HG03175 (cell line): ENCODE data around the gene SPATS2L.
A peak's percentile ranks its signal among the peaks of the same experiment; 100 is the strongest.

Experiments used
- ATAC-seq: cut with Tn5 transposase; IDR thresholded peaks from one replicate; pipeline ENCODE4 v1.9.1; 2021; ENCODE audit warnings: mild to moderate bottlenecking, moderate library complexity; ENCODE audit not compliant: unreplicated experiment

Gene SPATS2L

GRCh38 chr2:200459101-200459500 is 152.6 kb downstream of the SPATS2L start:
- no peak for ATAC-seq

- no peak for ATAC-seq
Observed at GRCh38 chr2:200461846-200462710, 155.6 kb downstream of the SPATS2L start.

DNA sequence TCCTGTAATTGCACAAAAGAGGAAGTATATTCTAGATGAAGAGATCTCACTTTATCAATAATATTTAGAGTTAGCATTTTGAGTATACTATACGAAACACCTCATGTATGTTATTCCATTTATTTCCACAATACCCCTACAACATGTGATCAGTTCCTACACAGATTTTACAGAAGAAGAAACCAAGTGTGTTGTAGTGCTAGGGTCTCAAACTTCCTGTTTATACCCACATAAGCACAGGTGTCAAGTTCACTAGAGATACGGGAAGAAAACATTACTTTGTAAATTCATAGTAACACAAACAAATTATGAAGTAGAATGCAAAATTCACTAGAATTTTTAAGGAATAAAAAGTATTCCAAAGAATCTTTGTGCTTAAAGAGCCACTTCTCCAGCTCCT is 157.0 kb downstream of the SPATS2L start:
- no peak for ATAC-seq

GRCh38 chr2:200466425-200467418 is 160.2 kb downstream of the SPATS2L start:
- peak; percentile 28 for ATAC-seq

- no peak for ATAC-seq
Observed at GRCh38 chr2:200467806-200468681, 161.6 kb downstream of the SPATS2L start.

GRCh38 chr2:200469708-200470211 is 163.3 kb downstream of the SPATS2L start:
- no peak for ATAC-seq

DNA sequence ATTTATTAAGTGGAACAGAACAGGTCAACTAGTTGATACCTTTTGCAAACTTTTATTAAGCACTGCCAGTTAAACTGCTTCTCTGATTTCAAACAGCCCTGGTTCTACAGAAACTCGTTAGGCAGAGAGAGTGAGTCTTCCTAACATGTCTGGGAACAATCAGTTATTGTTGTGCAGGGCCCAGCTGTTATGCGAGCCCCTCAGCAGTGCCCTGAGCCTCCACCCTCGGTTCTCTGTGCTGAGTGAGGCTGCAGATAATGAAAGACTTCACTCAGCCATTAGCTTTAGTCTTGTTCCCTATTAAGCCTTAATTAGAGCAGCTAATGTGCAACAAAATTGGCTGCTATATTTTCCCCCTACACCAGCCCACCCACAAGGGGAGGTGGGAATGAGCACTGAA is 163.7 kb downstream of the SPATS2L start:
- no peak for ATAC-seq

GRCh38 chr2:200471324-200471848 is 164.9 kb downstream of the SPATS2L start:
- ATAC-seq: peak; percentile 84

- peak; percentile 9 for ATAC-seq
Observed at GRCh38 chr2:200471928-200472645, 165.6 kb downstream of the SPATS2L start.

DNA sequence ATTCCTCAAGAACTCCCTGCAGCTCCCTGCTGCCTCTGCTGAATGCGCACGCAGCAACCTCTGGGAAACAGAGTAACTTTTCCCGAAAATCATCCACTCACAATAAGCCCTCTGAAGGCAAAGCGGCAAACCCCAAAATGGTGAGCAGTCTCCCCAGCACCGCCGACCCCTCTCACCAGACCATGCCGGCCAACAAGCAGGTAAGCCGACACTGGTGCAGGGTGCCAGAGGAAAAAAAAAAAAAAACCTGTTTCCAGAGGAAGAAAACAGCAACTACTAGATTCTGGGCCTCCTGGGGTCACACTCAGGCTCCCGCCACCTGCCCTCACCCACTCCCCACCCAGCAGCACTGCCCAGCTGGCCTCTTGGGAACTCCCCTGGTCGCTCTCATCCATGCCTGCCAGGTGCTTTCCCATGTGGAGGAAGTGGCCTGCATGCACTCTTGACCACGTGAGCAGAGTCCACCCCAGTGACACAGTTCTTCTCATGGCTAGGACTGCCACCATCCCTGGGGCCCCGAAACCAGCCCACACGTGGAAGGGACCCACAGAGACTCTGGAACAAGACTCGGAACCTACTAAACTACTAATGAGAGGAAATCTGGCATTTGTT is 166.5 kb downstream of the SPATS2L start:
- ATAC-seq: no peak

DNA sequence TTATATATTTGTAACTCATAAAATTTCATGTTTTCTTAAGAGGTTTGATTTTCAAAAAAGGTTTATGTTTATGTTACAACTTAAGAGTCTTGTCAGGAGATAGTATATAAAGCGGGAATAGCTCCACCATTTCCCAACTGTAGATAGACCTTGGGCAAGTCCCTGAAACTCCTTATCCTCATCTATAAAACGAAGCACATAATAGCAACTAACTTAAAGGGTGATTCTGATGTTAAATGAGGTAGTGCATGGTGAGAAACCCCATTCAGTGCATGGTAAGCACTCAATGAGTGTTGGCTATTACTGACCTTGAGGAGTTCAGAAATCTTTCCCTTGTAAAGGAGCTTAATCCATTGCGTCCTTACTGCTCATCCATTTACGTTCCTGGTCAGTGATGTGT is 169.3 kb downstream of the SPATS2L start:
- ATAC-seq: no peak

GRCh38 chr2:200476836-200477235 is 170.3 kb downstream of the SPATS2L start:
- ATAC-seq: no peak

GRCh38 chr2:200477667-200478131 is 171.2 kb downstream of the SPATS2L start:
- ATAC-seq: no peak

GRCh38 chr2:200479692-200480265 is 173.3 kb downstream of the SPATS2L start:
- ATAC-seq: no peak

DNA sequence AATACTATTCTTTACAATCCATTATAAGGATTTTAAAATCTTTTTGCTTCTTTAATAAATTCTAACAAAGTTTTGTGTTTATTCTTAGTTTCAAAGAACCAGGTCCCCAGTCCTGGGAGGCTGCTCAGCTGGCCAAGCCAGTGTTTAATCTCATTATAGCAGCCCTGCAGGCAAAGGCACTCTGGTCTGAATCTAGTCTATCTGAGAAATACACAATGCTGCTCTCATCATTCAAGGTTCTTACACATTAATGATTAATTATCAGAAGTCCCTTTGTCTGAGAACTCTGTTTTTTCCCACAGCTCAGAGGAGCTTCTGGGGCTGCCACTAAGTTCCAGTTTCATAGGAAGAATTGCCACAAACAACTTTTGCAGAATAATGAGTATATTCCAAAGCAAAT is 175.7 kb downstream of the SPATS2L start:
- peak; percentile 69 for ATAC-seq

DNA sequence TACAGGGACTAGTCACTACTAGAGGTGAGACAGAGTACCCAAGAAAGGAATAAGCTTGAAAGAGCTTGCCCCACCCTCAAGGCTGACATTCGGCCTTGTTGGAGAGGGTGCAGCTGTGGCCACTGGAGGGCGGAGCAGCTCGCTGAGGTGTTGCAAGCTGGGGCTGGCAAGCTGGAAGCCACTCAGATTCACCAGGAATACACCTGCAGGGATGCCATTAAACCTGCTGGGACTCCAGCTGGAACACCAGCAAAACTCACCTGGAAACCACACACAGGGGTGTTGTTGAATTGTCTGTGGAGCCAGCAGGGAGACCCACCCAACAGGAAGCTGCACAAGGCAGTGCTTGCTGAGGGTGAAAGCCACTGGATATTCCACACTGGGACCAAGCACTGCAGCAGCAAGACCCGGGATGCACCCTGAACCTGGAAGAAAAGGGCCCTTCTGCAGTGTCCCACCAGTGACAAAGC is 177.3 kb downstream of the SPATS2L start:
- ATAC-seq: peak; percentile 64

GRCh38 chr2:200484934-200485333 is 178.4 kb downstream of the SPATS2L start:
- ATAC-seq: no peak

DNA sequence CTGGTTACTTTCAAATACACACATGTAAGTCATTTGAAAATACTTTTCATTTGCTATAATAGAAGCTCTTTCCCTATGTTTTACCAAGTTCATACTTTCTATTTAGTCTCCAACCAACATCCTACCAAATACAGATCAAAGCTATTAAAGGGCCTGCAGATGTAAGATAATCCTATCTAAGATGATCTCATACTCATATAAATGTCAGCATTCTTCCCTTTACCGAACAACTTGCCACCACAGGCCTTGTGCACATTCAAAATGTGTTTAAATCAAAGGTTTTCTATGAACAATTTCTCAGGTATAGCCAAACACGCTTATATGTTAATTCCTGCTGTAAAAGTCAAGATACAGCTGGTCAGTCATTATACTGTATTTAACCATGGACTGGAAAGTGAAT is 180.0 kb downstream of the SPATS2L start:
- no peak for ATAC-seq
